SK-N-MC (cell line): ENCODE data around the gene OSTF1.

Experiments used
- EZH2 ChIP-seq: fragments of 200-600 bp; sonication (generic); IDR thresholded peaks from one replicate; pipeline ENCODE4 v1.6.1; 2017; ENCODE audit warnings: antibody characterized with exemption
- FOXP2 ChIP-seq: optimal IDR thresholded peaks from 2 replicates; pipeline ENCODE3; 2011; ENCODE audit warnings: mild to moderate bottlenecking, moderate library complexity; ENCODE audit not compliant: insufficient read depth; ENCODE audit errors: extremely low read length, control extremely low read depth
- POLR2AphosphoS5 ChIP-seq: IDR thresholded peaks from 2 replicates; pipeline ENCODE4 v1.6.1; 2012; ENCODE audit warnings: mild to moderate bottlenecking, low read depth, low read length, borderline replicate concordance

DNA sequence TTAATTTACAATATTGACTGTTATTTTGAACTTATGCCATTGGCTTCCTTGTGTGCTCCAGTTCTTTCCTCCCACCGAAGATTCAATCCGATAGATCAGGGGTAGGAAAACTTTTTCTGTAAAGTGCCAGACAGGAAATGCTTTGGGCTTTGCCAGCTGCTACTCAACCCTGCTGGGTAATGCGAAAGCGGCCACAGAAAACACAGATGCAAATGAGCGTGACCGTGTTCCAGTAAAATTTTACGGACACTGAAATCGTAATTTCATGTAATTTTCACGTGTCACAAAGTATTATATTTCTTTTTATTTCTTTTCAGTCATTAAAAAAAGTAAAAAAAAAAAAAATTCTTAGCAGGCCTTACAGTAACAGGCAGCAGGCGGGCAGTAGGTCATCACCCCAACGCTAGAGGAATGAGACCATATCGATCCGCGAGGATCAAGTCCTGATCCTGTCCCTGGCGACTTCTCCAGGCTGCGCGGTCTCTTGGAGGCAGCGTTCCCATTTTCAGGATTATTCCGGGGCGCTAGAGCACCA lies 958 bp upstream of the OSTF1 start:
- TF ChIP-seq POLR2AphosphoS5 (no peak), EZH2 (no peak), FOXP2 (peak; percentile 22)
